ENCODE measurements around the gene PI4KB. TPM values are rescaled to one million over a fixed set of nuclear protein-coding genes. Genes with fewer than 3 reads are reported as not detected.
A peak's percentile ranks its signal among the peaks of the same experiment; 100 is the strongest.

Gene PI4KB
- total and polyA plus RNA-seq, 2 of the 13 experiments (the other 11 are each of a cell fraction or from before 2014, with no cell fraction given): 19.5 to 29.3 TPM

GRCh38 chr1:151282883-151283725, 44.1 kb downstream of the PI4KB start (continued):
- no peak for TF ChIP-seq ZNF318 (CRISPR knock-in tag; IDR thresholded peaks at IDR 0.05)
- no peak; the same call in 1 of the 2 replicates for TF ChIP-seq GLI4 (CRISPR knock-in tag; IDR thresholded peaks at IDR 0.05; ENCODE audit: borderline replicate concordance)
- TF ChIP-seq HMGA1 (CRISPR knock-in tag; conservative IDR thresholded peaks at IDR 0.05): no peak
- no peak for TF ChIP-seq HMGXB3 (CRISPR knock-in tag; IDR thresholded peaks at IDR 0.05; ENCODE audit: borderline replicate concordance)
- 0 out of 2 replicates have a peak, but pooled peaks have one; percentile 20 for TF ChIP-seq ZNF383 (CRISPR knock-in tag; IDR thresholded peaks at IDR 0.05; ENCODE audit: borderline replicate concordance)
- TF ChIP-seq NFIB (CRISPR knock-in tag; IDR thresholded peaks at IDR 0.05; ENCODE audit: borderline replicate concordance): no peak
- TF ChIP-seq NR3C1 (CRISPR knock-in tag; IDR thresholded peaks at IDR 0.05): no peak
- no peak for TF ChIP-seq ZNF263 (CRISPR knock-in tag; IDR thresholded peaks at IDR 0.05)
- peak; percentile 78 for TF ChIP-seq ZBTB7A (CRISPR knock-in tag; IDR thresholded peaks at IDR 0.05)
- no peak for TF ChIP-seq IRF2 (CRISPR knock-in tag; IDR thresholded peaks at IDR 0.05)
- no peak for TF ChIP-seq KAT7 (CRISPR knock-in tag; IDR thresholded peaks at IDR 0.05; ENCODE audit: borderline replicate concordance)
- TF ChIP-seq ZNF782 (CRISPR knock-in tag; IDR thresholded peaks at IDR 0.05; ENCODE audit: borderline replicate concordance): no peak
- TF ChIP-seq ASH2L (IDR thresholded peaks at IDR 0.05; ENCODE audit: insufficient read length, low read depth, low read length): no peak
- TF ChIP-seq ATF5 (CRISPR knock-in tag; IDR thresholded peaks at IDR 0.05; ENCODE audit: low read depth): no peak

Measured in HepG2 (cell line).